Erythroblast (primary cell): ENCODE measurements around the gene RSPRY1.

ENCODE experiments used
- GATA1 ChIP-seq: IDR thresholded peaks from 2 replicates; pipeline ENCODE4 v1.6.1; 2011; ENCODE audit warnings: low read depth, mild to moderate bottlenecking, control low read depth, low read length, moderate library complexity
- POLR2A ChIP-seq: IDR thresholded peaks from 2 replicates; pipeline ENCODE4 v1.6.1; 2011; ENCODE audit warnings: mild to moderate bottlenecking, low read length

- TF ChIP-seq POLR2A (no peak), GATA1 (no peak)
Observed at GRCh38 chr16:57234707-57235092, 48.6 kb downstream of the RSPRY1 start.
